Natural killer cell (primary cell): ENCODE results near the gene KREMEN2. TPM values are rescaled to one million over a fixed set of nuclear protein-coding genes. Genes with fewer than 3 reads are reported as not detected.
"Not testable (repeated sequence)": the region's sequence is repeated elsewhere in the genome, so short reads cannot be mapped to it uniquely, and the experiment has no call there.

Experiments
- ATAC-seq, 3 donors: fragments of 150-1000 bp in 2 of 3; fragments of 200-7000 bp in 1 of 3; cut with Tn5 transposase; 1 replicate in 1 of 3; 2 replicates in 2 of 3; pipeline ENCODE4 v1.10.0; 2021; ENCODE audit warnings: mild to moderate bottlenecking in 2 of 3, moderate library complexity in 2 of 3
- DNase-seq, 2 donors: peaks; one replicate each; pipeline versions ENCODE4 v3.0.0 to v3.0.0-alpha.2; 2013 to 2021; ENCODE audit warnings: mixed read lengths in 1 of 2
- H3K27ac ChIP-seq: one replicate; pipeline ENCODE4 v1.5.1; 2013; ENCODE audit warnings: mild to moderate bottlenecking, low read length
- H3K27me3 ChIP-seq: one replicate; pipeline ENCODE4 v1.6.1; 2013; ENCODE audit warnings: low read length; ENCODE audit not compliant: control insufficient read depth, insufficient read depth
- H3K36me3 ChIP-seq: one replicate; pipeline ENCODE4 v1.6.1; 2013; ENCODE audit warnings: low read length; ENCODE audit not compliant: control insufficient read depth, insufficient read depth
- H3K4me1 ChIP-seq: one replicate; pipeline ENCODE4 v1.6.1; 2013; ENCODE audit warnings: low read length; ENCODE audit not compliant: control insufficient read depth, insufficient read depth
- H3K4me3 ChIP-seq: one replicate; pipeline ENCODE4 v1.5.1; 2013; ENCODE audit warnings: low read length
- H3K9me3 ChIP-seq: one replicate; pipeline ENCODE4 v1.6.1; 2013; ENCODE audit warnings: low read length; ENCODE audit not compliant: control insufficient read depth, insufficient read depth
- H3K27ac Mint-ChIP-seq, 2 donors: one replicate each; pipeline ENCODE4 v1.8.0; 2022; ENCODE audit warnings: mild to moderate bottlenecking in 2 of 2, mixed read lengths in 2 of 2, moderate library complexity in 1 of 2
- H3K27me3 Mint-ChIP-seq, 2 donors: one replicate each; pipeline ENCODE4 v1.8.0; 2022; ENCODE audit warnings: low read depth in 2 of 2, mixed read lengths in 2 of 2
- H3K36me3 Mint-ChIP-seq: one replicate; pipeline ENCODE4 v1.8.0; 2022; ENCODE audit warnings: mixed read lengths
- H3K4me1 Mint-ChIP-seq, 2 donors: one replicate each; pipeline ENCODE4 v1.8.0; 2022; ENCODE audit warnings: mixed read lengths in 2 of 2
- H3K4me3 Mint-ChIP-seq: one replicate; pipeline ENCODE4 v1.8.0; 2022; ENCODE audit warnings: mild to moderate bottlenecking, moderate library complexity, mixed read lengths
- H3K9me3 Mint-ChIP-seq, 2 donors: one replicate each; pipeline ENCODE4 v1.8.0; 2022; ENCODE audit warnings: mixed read lengths in 2 of 2
- CTCF ChIP-seq: fragments of 200-600 bp; IDR thresholded peaks from one replicate; pipeline ENCODE4 v1.8.0; 2022; ENCODE audit warnings: antibody characterized with exemption
- WGBS: methylation state at CpG from one replicate; pipeline ENCODE4 v1.1.7; 2013; ENCODE audit warnings: missing lambda C conversion rate; ENCODE audit not compliant: insufficient coverage; 5-methylcytosine and 5-hydroxymethylcytosine counted together
- intact Hi-C: fragments of 100-400 bp; cut with micrococcal nuclease; formaldehyde crosslinking; loops from one replicate; pipeline ENCODE4 v1.14.2; 2022
- total RNA-seq, 4 donors: library from RNA; stranded (reverse); fragments of 120-200 nt in 1 of 4; gene quantifications; one replicate each; pipeline versions ENCODE4 v1.2.3 to v1.2.4, GENCODE V29; 2013 to 2022

The KREMEN2 gene
- total RNA-seq, 3 donors from 2014 or later (not counting 1 experiment from before 2014, with no cell fraction given), result 0.16 TPM; not detected in 2

DNA sequence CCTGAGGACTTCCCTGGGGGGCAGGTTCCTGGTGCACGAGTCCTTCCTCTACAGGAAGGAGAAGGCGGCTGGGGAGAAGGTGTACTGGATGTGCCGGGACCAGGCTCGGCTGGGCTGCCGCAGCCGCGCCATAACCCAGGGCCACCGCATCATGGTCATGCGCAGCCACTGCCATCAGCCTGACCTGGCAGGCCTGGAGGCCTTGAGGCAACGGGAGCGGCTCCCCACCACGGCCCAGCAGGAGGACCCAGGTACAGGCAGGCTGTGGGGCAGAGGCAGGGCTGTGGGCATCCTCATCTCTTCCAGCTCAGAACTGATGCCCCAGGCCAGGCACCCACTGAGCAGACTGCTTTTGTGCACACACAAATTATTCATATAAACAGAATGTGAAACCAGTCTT lies 25.9 kb upstream of the KREMEN2 start:
- Mint-ChIP-seq H3K36me3 (peaks cover 6% of the 10 kb centered on the region), H3K27ac (no peak overlapping the region), H3K4me1 (peaks cover 0 to 5% of the 10 kb centered on the region in 2 donors), H3K27me3 (no peaks in the 10 kb centered on the region), H3K4me3 (no peak overlapping the region), H3K9me3 (no peaks in the 10 kb centered on the region)
- TF ChIP-seq CTCF, result no peak
- DNase-seq (no peak), ATAC-seq (no peak)
- Histone ChIP-seq H3K27me3 (no peaks in the 10 kb centered on the region), H3K4me3 (no peak overlapping the region), H3K36me3 (peaks cover 52% of the 10 kb centered on the region), H3K4me1 (no peaks in the 10 kb centered on the region), H3K27ac (no peak overlapping the region), H3K9me3 (no peaks in the 10 kb centered on the region)
- 98% methylated on average over 12 of the region's 12 CpGs for WGBS
- intact Hi-C loops, result no loop called here

GRCh38 chr16:2939968-2940367 lies 24.1 kb upstream of the KREMEN2 start:
- no peaks in the 10 kb centered on the region for H3K36me3 Mint-ChIP-seq
- H3K4me1 Mint-ChIP-seq, result no peaks in the 10 kb centered on the region
- no peak overlapping the region for H3K27ac Mint-ChIP-seq
- Histone ChIP-seq H3K27me3 (no peaks in the 10 kb centered on the region), H3K4me3 (no peak overlapping the region), H3K27ac (no peak overlapping the region), H3K36me3 (peaks cover 44% of the 10 kb centered on the region), H3K9me3 (no peaks in the 10 kb centered on the region), H3K4me1 (no peaks in the 10 kb centered on the region)
- intact Hi-C loops, result no loop called here
- H3K27me3 Mint-ChIP-seq, result no peaks in the 10 kb centered on the region
- no peak for TF ChIP-seq CTCF
- no peak for DNase-seq
- WGBS, result 100% methylated on average over 2 of the region's 2 CpGs
- ATAC-seq, result no peak
- no peak overlapping the region for H3K4me3 Mint-ChIP-seq
- no peaks in the 10 kb centered on the region for H3K9me3 Mint-ChIP-seq

- no peak for TF ChIP-seq CTCF
- 95% methylated on average over 4 of the region's 4 CpGs for WGBS
- Mint-ChIP-seq H3K27me3 (no peaks in the 10 kb centered on the region), H3K4me1 (no peaks in the 10 kb centered on the region), H3K27ac (no peak overlapping the region), H3K4me3 (no peak overlapping the region), H3K9me3 (no peaks in the 10 kb centered on the region), H3K36me3 (no peaks in the 10 kb centered on the region)
- Histone ChIP-seq H3K27ac (no peak overlapping the region), H3K36me3 (peaks cover 38% of the 10 kb centered on the region), H3K4me1 (no peaks in the 10 kb centered on the region), H3K9me3 (no peaks in the 10 kb centered on the region), H3K4me3 (no peak overlapping the region), H3K27me3 (no peaks in the 10 kb centered on the region)
- intact Hi-C loops, result no loop called here
- ATAC-seq (no peak), DNase-seq (no peak)
Observed at GRCh38 chr16:2942045-2942444, 22.0 kb upstream of the KREMEN2 start.

DNA sequence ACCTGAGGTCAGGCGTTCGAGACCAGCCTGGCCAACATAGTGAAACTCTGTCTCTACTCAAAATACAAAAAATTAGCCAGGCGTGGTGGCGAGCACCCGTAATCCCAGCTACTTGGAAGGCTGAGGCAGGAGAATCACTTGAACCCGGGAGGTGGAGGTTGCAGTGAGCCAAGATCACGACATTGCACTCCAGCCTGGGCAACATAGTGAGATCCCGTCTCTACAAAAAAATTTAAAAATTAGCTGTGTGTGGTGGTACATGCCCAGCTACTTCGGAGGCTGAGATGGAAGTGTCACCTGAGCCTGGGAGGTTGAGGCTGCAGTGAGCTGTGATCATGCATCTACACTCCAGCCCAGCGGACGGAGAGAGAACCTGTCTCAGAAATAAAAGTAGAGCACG lies 20.4 kb upstream of the KREMEN2 start:
- H3K36me3 Mint-ChIP-seq, intact Hi-C loops, H3K4me3 ChIP-seq, H3K27me3 ChIP-seq, H3K4me1 Mint-ChIP-seq, H3K27ac Mint-ChIP-seq, H3K9me3 Mint-ChIP-seq, H3K27me3 Mint-ChIP-seq, ATAC-seq, H3K4me3 Mint-ChIP-seq, H3K9me3 ChIP-seq, DNase-seq, H3K4me1 ChIP-seq, H3K27ac ChIP-seq: not testable (repeated sequence)
- peaks cover 26% of the 10 kb centered on the region for H3K36me3 ChIP-seq
- 83% methylated on average over 12 of the region's 12 CpGs for WGBS
